ENCODE data around the gene C21orf91. TPM values are rescaled to one million over a fixed set of nuclear protein-coding genes. Genes with fewer than 3 reads are reported as not detected.

The C21orf91 gene
- total and polyA plus RNA-seq, 9 donors: 10.2 to 20.5 (median 14.8) TPM

DNA sequence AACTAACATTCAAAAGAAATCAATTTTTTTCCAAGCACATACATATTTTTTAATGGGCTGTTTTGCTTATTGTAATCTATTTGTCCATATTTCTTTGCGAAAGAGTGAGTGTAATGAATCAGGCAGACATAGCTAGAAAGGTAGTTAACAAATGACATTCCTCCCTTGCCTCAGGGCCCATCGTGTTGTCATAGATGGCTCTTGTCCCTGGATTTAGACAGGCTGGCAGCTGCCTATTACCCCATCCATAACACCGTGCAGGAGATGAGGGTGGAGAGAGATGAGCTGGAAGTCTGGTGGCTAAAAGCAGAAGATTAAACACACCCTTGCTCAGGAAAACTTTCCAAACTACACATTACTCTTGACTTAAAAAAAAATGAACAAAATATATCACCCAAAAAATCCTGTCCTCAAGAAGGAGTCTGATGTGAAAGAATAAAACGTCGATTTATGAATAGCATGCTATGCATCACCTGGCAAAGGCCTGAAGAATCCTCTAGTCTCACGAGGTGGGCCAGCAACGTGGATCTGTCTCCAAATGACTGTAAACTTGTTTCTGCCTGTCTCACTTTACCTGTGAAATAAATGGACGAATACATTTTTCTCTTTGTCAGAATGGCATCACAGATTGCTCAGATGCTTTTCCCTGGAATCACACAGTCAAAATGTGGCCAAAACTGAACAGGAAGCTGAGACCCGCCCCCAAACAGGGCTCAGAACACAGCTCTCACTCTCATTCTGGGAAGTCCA is 55.7 kb downstream of the C21orf91 start:
- 84% methylated on average over 6 of the region's 9 CpGs for WGBS (ENCODE audit: insufficient coverage)
- no peaks in the 10 kb centered on the region for H3K36me3 ChIP-seq (ENCODE audit: control insufficient read depth, insufficient read depth, low read length)

DNA sequence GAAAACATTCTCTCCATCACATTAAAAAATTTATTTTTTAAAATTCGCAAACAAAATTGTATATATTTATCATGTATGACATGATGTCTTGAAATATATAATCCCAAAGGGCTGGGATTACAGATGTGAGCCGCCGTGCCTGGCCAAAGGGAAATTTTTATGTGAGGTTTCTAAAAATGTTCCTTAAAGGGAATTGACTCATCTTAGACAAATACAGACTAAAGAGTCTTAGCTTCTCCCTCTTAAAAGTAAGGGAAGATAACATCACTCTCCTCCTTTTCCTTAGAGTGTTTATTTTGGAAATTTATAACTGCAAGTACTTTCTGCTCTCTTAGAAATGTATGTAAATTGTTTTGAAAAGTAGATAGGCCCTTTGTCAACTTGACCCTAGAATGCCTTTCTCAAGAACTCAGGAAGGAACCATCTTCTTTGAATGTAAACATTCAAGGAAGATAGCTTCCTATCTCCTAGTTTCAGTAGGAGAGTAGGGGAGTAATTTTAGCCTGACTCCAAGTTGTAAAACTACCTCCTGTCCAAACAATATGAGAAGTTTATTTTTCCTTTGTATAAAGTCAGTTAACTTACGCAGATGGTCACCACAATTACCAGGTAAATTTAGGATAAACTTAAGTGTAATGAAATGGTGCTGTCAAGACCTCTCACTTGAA is 59.5 kb downstream of the C21orf91 start:
- H3K27me3 ChIP-seq (ENCODE audit: control insufficient read depth, insufficient read depth, low read length): no peaks in the 10 kb centered on the region
- peak; percentile 56 for DNase-seq
- WGBS (ENCODE audit: insufficient coverage): no CpG with 5 or more reads among the region's 4 CpGs
- no peak overlapping the region for H3K27ac ChIP-seq (ENCODE audit: low read length)
- no peaks in the 10 kb centered on the region for H3K9me3 ChIP-seq (replicated peaks; ENCODE audit: control insufficient read depth, low read depth, low read length)
- no peaks in the 10 kb centered on the region for H3K36me3 ChIP-seq (ENCODE audit: control insufficient read depth, insufficient read depth, low read length)
- peaks cover 3% of the 10 kb centered on the region for H3K4me1 ChIP-seq (ENCODE audit: control insufficient read depth, insufficient read depth, low read length)
- no peak overlapping the region for H3K4me3 ChIP-seq (ENCODE audit: low read length)

More for the DNA sequence above, 55.7 kb downstream of the C21orf91 start:
- Histone ChIP-seq H3K9me3 (replicated peaks; ENCODE audit: control insufficient read depth, low read depth, low read length) (no peaks in the 10 kb centered on the region), H3K27ac (ENCODE audit: low read length) (no peak overlapping the region), H3K4me1 (ENCODE audit: control insufficient read depth, insufficient read depth, low read length) (peaks cover 3% of the 10 kb centered on the region), H3K4me3 (ENCODE audit: low read length) (no peak overlapping the region), H3K27me3 (ENCODE audit: control insufficient read depth, insufficient read depth, low read length) (no peaks in the 10 kb centered on the region)
- DNase-seq: no peak

DNA sequence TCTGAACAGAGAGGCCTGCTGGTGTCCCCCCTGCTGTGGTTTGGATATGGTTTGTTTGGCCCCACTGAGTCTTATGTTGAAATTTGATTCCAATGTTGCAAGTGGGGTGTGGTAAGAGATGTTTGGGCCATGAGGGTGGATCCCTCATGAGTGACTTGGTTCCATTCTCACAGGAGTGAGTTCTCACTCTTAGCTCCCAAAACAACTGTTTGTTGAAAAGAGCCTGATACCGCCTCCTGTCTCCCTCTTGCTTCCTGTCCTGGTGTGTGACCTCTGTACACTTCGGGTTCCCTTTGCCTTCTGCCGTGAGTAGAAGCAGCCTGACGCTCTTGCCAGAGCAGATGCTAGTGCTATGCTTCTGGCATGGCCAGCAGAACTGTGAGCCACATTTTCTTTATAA is 60.5 kb downstream of the C21orf91 start:
- Histone ChIP-seq H3K9me3 (replicated peaks; ENCODE audit: control insufficient read depth, low read depth, low read length) (no peaks in the 10 kb centered on the region), H3K4me3 (ENCODE audit: low read length) (no peak overlapping the region), H3K27me3 (ENCODE audit: control insufficient read depth, insufficient read depth, low read length) (no peaks in the 10 kb centered on the region), H3K4me1 (ENCODE audit: control insufficient read depth, insufficient read depth, low read length) (peaks cover 3% of the 10 kb centered on the region), H3K27ac (ENCODE audit: low read length) (no peak overlapping the region), H3K36me3 (ENCODE audit: control insufficient read depth, insufficient read depth, low read length) (no peaks in the 10 kb centered on the region)
- 33% methylated on average over 3 of the region's 4 CpGs for WGBS (ENCODE audit: insufficient coverage)
- DNase-seq: peak; percentile 36

DNA sequence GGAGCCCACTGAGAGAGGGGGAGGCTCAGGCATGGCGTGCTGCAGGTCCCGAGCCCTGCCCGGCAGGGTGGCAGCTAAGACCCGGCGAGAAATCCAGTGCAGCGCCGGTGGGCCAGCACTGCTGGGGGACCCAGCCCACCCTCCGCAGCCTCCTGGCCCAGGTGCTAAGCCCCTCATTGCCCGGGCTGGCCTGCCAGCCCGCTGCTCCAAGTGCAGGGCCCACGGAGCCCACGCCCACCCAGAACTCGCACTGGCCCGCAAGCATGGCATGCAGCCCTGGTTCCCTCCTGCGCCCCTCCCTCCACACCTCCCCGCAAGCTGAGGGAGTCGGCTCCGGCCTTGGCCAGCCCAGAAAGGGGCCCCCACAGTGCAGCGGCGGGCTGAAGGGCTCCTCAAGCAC is 61.5 kb downstream of the C21orf91 start:
- H3K4me1 ChIP-seq (ENCODE audit: control insufficient read depth, insufficient read depth, low read length): peaks cover 3% of the 10 kb centered on the region
- no peaks in the 10 kb centered on the region for H3K9me3 ChIP-seq (replicated peaks; ENCODE audit: control insufficient read depth, low read depth, low read length)
- WGBS (ENCODE audit: insufficient coverage): 89% methylated on average over 17 of the region's 20 CpGs
- no peak overlapping the region for H3K4me3 ChIP-seq (ENCODE audit: low read length)
- H3K27ac ChIP-seq (ENCODE audit: low read length): no peak overlapping the region
- no peak for DNase-seq
- H3K36me3 ChIP-seq (ENCODE audit: control insufficient read depth, insufficient read depth, low read length): no peaks in the 10 kb centered on the region
- no peaks in the 10 kb centered on the region for H3K27me3 ChIP-seq (ENCODE audit: control insufficient read depth, insufficient read depth, low read length)

DNA sequence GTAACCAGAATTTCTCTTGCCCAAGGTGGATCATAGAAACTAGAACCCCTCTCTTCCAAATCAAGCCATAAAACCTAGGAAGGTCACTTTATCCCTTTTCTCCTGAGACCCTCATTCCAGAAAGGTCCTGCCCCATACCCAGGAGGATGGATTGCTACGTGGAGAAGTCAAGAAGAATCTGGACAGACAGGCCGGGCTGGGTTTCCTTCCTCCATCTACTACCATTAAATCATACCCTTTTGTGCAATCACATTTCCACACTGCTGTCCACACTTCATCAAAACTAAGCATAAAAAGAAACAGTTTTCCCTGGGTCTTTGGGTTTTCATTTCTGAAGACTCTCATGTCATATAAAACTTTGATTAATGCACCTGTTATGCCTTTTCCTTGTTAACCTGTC is 65.4 kb downstream of the C21orf91 start:
- no peak overlapping the region for H3K4me3 ChIP-seq (ENCODE audit: low read length)
- WGBS (ENCODE audit: insufficient coverage): 65% methylated on average over 2 of the region's 2 CpGs
- peaks cover 2% of the 10 kb centered on the region for H3K4me1 ChIP-seq (ENCODE audit: control insufficient read depth, insufficient read depth, low read length)
- no peak overlapping the region for H3K27ac ChIP-seq (ENCODE audit: low read length)
- DNase-seq: no peak
- no peaks in the 10 kb centered on the region for H3K9me3 ChIP-seq (replicated peaks; ENCODE audit: control insufficient read depth, low read depth, low read length)
- no peaks in the 10 kb centered on the region for H3K36me3 ChIP-seq (ENCODE audit: control insufficient read depth, insufficient read depth, low read length)
- H3K27me3 ChIP-seq (ENCODE audit: control insufficient read depth, insufficient read depth, low read length): no peaks in the 10 kb centered on the region

DNA sequence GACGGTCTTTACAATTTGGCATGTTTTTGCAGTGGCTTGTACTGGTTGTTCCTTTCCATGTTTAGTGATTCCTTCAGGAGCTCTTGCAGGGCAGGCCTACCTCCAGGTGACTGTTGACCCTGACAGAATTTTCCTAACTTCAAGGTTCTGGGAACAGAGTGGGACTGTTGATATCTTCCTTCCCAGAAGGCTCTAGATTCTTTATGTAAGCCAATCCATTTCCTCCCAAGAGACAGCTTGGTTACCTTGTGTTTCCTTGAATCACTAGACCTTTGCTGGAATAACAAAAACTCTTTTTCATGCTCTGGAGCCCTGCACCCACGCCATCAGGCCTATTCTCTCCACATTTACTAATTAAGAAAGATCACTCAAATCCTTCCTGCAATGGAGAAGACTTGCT is 67.0 kb downstream of the C21orf91 start:
- no peak overlapping the region for H3K27ac ChIP-seq (ENCODE audit: low read length)
- DNase-seq: peak; percentile 46
- H3K4me3 ChIP-seq (ENCODE audit: low read length): no peak overlapping the region
- H3K27me3 ChIP-seq (ENCODE audit: control insufficient read depth, insufficient read depth, low read length): no peaks in the 10 kb centered on the region
- no peaks in the 10 kb centered on the region for H3K9me3 ChIP-seq (replicated peaks; ENCODE audit: control insufficient read depth, low read depth, low read length)
- no peaks in the 10 kb centered on the region for H3K4me1 ChIP-seq (ENCODE audit: control insufficient read depth, insufficient read depth, low read length)
- H3K36me3 ChIP-seq (ENCODE audit: control insufficient read depth, insufficient read depth, low read length): no peaks in the 10 kb centered on the region
- 36% methylated on average over 1 of the region's 2 CpGs for WGBS (ENCODE audit: insufficient coverage)

DNA sequence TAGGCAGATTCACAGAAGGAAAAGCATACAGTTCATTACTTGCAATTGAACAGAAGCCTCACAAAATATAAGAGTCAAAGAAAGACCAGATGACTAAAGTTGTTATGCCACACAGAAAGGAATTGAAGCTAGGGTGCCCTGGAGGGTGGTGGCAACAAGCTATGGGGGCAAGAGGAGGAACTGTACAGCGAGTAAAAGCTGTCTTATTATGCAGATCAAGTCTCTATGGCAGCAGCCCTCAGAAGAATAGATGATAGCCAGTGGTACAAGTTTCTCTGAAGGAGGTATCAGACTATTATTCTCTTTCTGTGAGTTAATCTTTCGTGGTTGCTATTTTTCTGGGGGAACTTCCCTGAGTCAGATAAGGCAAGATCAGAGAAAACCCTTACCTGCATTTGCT is 72.2 kb downstream of the C21orf91 start:
- 60% methylated on average over 1 of the region's 2 CpGs for WGBS (ENCODE audit: insufficient coverage)
- no peak for DNase-seq
- Histone ChIP-seq H3K4me3 (ENCODE audit: low read length) (no peak overlapping the region), H3K4me1 (ENCODE audit: control insufficient read depth, insufficient read depth, low read length) (no peaks in the 10 kb centered on the region), H3K36me3 (ENCODE audit: control insufficient read depth, insufficient read depth, low read length) (no peaks in the 10 kb centered on the region), H3K9me3 (replicated peaks; ENCODE audit: control insufficient read depth, low read depth, low read length) (no peaks in the 10 kb centered on the region), H3K27ac (ENCODE audit: low read length) (no peak overlapping the region), H3K27me3 (ENCODE audit: control insufficient read depth, insufficient read depth, low read length) (no peaks in the 10 kb centered on the region)

DNA sequence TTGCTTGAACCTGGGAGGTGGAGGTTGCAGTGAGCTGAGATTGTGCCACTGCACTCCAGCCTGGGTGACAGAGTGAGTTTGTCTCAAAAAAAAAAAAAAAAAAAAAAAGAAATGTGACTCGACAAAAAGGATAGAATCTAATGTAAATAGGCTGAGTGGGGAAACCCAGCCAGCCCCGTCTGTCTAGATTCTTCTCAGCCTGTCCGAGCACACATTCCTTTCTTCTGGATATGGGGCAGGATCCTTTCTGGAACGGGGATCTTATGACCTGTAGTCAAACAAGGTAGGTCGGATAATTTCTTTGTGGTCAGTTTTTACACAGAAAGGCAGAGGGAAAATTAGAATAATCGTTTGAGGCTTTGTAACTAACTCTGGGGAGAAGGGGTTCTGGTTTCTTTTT is 74.1 kb downstream of the C21orf91 start:
- Histone ChIP-seq H3K27me3 (ENCODE audit: control insufficient read depth, insufficient read depth, low read length) (no peaks in the 10 kb centered on the region), H3K36me3 (ENCODE audit: control insufficient read depth, insufficient read depth, low read length) (no peaks in the 10 kb centered on the region), H3K27ac (ENCODE audit: low read length) (no peak overlapping the region), H3K4me1 (ENCODE audit: control insufficient read depth, insufficient read depth, low read length) (no peaks in the 10 kb centered on the region), H3K4me3 (ENCODE audit: low read length) (no peak overlapping the region), H3K9me3 (replicated peaks; ENCODE audit: control insufficient read depth, low read depth, low read length) (no peaks in the 10 kb centered on the region)
- 86% methylated on average over 4 of the region's 6 CpGs for WGBS (ENCODE audit: insufficient coverage)
- no peak for DNase-seq

DNA sequence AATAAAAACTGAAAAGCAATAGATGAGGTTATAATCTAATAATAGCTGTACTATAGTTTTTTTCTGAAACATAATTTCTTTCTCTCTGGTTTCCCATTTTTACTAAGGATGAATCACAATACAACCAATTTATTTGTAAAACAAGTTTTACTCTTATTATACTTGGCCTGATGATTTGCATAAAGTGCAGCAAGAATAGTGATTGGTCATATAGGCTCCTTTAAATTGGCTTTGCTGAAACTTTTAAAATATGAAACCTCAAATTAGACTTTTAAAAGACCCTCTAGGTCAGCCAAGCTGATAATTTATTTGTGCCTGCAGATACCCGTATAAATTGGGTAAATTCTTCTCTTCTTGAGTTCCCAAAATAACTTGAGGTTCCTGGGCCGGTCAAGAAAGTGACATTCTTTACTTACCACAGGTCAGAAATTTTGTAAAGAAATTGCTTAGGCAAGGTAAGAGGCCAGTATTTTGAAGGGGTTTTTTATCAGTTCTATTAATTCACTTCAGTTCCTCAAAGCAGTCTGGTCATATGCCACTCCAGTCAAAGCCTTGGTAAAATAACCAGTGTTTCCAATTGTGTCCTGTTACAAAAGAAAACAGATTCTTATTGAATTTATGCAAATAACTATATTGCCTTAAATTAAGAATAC is 76.1 kb downstream of the C21orf91 start:
- Histone ChIP-seq H3K36me3 (ENCODE audit: control insufficient read depth, insufficient read depth, low read length) (no peaks in the 10 kb centered on the region), H3K9me3 (replicated peaks; ENCODE audit: control insufficient read depth, low read depth, low read length) (no peaks in the 10 kb centered on the region), H3K27ac (ENCODE audit: low read length) (no peak overlapping the region), H3K4me1 (ENCODE audit: control insufficient read depth, insufficient read depth, low read length) (no peaks in the 10 kb centered on the region), H3K4me3 (ENCODE audit: low read length) (no peak overlapping the region), H3K27me3 (ENCODE audit: control insufficient read depth, insufficient read depth, low read length) (no peaks in the 10 kb centered on the region)
- WGBS (ENCODE audit: insufficient coverage): no CpG with 5 or more reads among the region's 2 CpGs
- DNase-seq: no peak

DNA sequence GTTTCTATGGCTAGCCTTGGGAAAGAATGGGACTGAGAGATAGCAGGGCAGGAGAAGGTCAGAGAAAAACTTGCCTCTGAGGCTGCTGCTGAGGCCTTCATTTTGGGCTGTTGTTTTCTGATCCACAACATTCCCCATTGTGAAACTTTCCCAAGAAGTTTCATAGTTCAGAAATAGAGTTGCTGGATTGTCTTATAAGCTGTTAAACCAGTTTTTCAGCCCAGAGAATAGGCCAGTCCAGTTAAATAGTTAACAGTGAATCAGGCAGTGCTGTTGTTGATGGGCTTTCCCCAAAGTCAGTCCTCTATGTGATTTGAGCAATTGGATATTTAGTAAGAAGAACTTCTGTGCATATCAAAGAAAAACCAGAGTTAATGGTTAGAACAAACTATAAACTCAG is 77.0 kb downstream of the C21orf91 start:
- Histone ChIP-seq H3K4me1 (ENCODE audit: control insufficient read depth, insufficient read depth, low read length) (no peaks in the 10 kb centered on the region), H3K4me3 (ENCODE audit: low read length) (no peak overlapping the region), H3K36me3 (ENCODE audit: control insufficient read depth, insufficient read depth, low read length) (no peaks in the 10 kb centered on the region), H3K27ac (ENCODE audit: low read length) (no peak overlapping the region), H3K9me3 (replicated peaks; ENCODE audit: control insufficient read depth, low read depth, low read length) (no peaks in the 10 kb centered on the region), H3K27me3 (ENCODE audit: control insufficient read depth, insufficient read depth, low read length) (no peaks in the 10 kb centered on the region)
- DNase-seq: no peak

Data from muscle of leg (tissue), 11 donors.